Heart right ventricle (tissue), 16 donors: ENCODE results near the gene GLO1. TPM values are rescaled to one million over a fixed set of nuclear protein-coding genes. Genes with fewer than 3 reads are reported as not detected.

ENCODE experiments used
- ATAC-seq, 8 donors: fragments of 200-7000 bp; cut with Tn5 transposase; one replicate each; pipeline ENCODE4 v1.9.1; 2020; ENCODE audit warnings: mild to moderate bottlenecking in 8 of 8, moderate library complexity in 8 of 8, moderate number of reproducible peaks in 1 of 8
- DNase-seq, 2 donors: peaks; one replicate each; pipeline ENCODE4 v3.0.0-alpha.2; 2020
- H3K27ac ChIP-seq, 10 donors: fragments of 200-600 bp; sonication (generic) in 2 of 10; one replicate each; pipeline versions ENCODE4 v1.5.0 to v1.8.0; 2020 to 2022; ENCODE audit warnings: mild to moderate bottlenecking in 3 of 10
- H3K27me3 ChIP-seq, 7 donors: fragments of 200-600 bp; one replicate each; pipeline ENCODE4 v1.8.0; 2021 to 2022; ENCODE audit warnings: mild to moderate bottlenecking in 2 of 7
- H3K36me3 ChIP-seq, 9 donors: fragments of 200-600 bp; sonication (generic) in 1 of 9; one replicate each; pipeline versions ENCODE4 v1.5.0 to v1.8.0; 2020 to 2022; ENCODE audit warnings: mild to moderate bottlenecking in 2 of 9
- H3K4me1 ChIP-seq, 9 donors: fragments of 200-600 bp; sonication (generic) in 1 of 9; one replicate each; pipeline versions ENCODE4 v1.5.0 to v1.8.0; 2020 to 2022; ENCODE audit warnings: mild to moderate bottlenecking in 4 of 9
- H3K4me3 ChIP-seq, 10 donors: fragments of 200-600 bp; sonication (generic) in 2 of 10; one replicate each; pipeline versions ENCODE4 v1.5.0 to v1.8.0; 2020 to 2022; ENCODE audit warnings: mild to moderate bottlenecking in 7 of 10, moderate library complexity in 2 of 10
- H3K9me3 ChIP-seq, 11 donors: fragments of 200-600 bp in 10 of 11; sonication (generic) in 2 of 11; one replicate each; pipeline versions ENCODE4 v1.5.0 to v1.8.0; 2013 to 2022; ENCODE audit warnings: mild to moderate bottlenecking in 2 of 11, control low read depth in 1 of 11, moderate library complexity in 1 of 11
- CTCF ChIP-seq, 9 donors: fragments of 200-600 bp; sonication (generic) in 2 of 9; IDR thresholded peaks; one replicate each; pipeline versions ENCODE4 v1.5.0 to v1.8.0; 2021 to 2022; ENCODE audit warnings: antibody characterized with exemption in 9 of 9, mild to moderate bottlenecking in 5 of 9, moderate library complexity in 1 of 9
- WGBS, 2 donors: extraction: QIAGEN DNeasy Blood & Tissue Kit; methylation state at CpG; one replicate each; pipeline ENCODE4 v1.1.7; 2013; ENCODE audit warnings: inconsistent platforms in 1 of 2; 5-methylcytosine and 5-hydroxymethylcytosine counted together
- intact Hi-C, 10 donors: fragments of 100-400 bp; cut with DNase I; formaldehyde crosslinking; loops; one replicate each; pipeline versions ENCODE4 v1.11.1 to v1.14.2; 2022
- polyA plus RNA-seq, 2 donors: library from polyadenylated mRNA; stranded (reverse); fragments of 200-250 nt; gene quantifications; one replicate each; pipeline ENCODE4 v1.2.3, GENCODE V29; 2013
- total RNA-seq, 10 donors: library from RNA; stranded (reverse); fragmentation: NEBNext Ultra II Directional in 3 of 10; extraction: Animal tissue kit (Norgen Biotek cat#: 25700) in 3 of 10; gene quantifications; one replicate each; pipeline versions ENCODE4 v1.2.1 to v1.2.4, GENCODE V29; 2021 to 2023
- donor health status: Arrhythmogenic right ventricular cardiomyopathy.
- donor health status: ischemic (EF 13 %, LVEDD 7.1; RV severe dilation, severe dysfunction).
- donor health status: healthy with polysubstance abuse.
- donor health status: DM: no; HTN: yes; CAD: no.
- donor health status: DM: no; HTN: no; CAD: no.
- donor health status: ischemic (EF 25% LVEDD 6.9; RV normal size, moderate dysfunction).
- donor health status: ischemic (EF 25% LVEDD 5.7; RV mildly dilated, moderate dysfunction).
- donor health status: healthy.
- donor health status: DM: yes; HTN: yes; CAD: no.
- donor health status: Ischemic cardiomyopathy.
- donor health status: ischemic (EF 35%, LVEDD 5.7; RV mildly dilated, moderate dysfunction).
- donor health status: nonischemic (EF 11% LVEDD 7.7; RV severe dilation, severe dysfunction).
- donor health status: DM: yes; HTN: yes; CAD: no.
- donor health status: PGD.
- donor health status: ischemic (EF 29% LVEDD 5.4; RV normal size, mild dysfunction).
- donor health status: nonischemic (EF 23%, LVEDD 6.1; RV moderate dilation, normal function).

Gene GLO1
- total and polyA plus RNA-seq, 12 donors: 50.2 to 96.1 (median 80.6) TPM

DNA sequence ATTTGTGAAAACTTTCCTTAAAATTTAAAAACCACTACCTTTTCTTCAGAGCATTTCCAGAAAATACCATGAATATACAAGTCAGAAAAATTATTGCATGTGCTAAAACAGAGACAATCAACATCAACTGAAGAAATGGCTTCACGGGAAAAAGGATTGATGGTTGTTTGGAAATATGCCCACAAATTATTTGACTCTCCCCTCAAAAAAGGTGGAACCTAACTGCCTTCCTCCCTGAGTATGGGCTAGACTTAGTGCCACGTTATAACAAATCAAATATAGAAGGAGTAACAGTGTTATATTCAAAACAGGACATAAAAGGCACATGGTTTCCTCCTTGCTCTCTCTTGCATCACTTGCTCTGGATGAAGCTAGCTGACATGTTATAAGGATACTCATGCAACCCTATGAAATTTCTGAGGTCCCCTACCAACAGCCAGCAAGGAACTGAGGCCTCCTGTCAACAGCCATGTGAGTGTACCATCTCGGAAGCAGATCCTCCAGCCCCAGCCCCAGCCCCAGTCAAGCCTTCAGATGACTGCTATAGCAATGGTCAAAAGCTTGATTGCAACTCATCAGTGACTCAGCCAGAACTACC lies 71.7 kb downstream of the GLO1 start:
- TF ChIP-seq CTCF (IDR thresholded peaks at IDR 0.05): no peak
- ATAC-seq: no peak
- peaks cover 0 to 28% (median 16%) of the 10 kb centered on the region in 9 donors for H3K4me1 ChIP-seq
- H3K36me3 ChIP-seq: no peaks in the 10 kb centered on the region
- no peak overlapping the region for H3K27ac ChIP-seq
- H3K27me3 ChIP-seq: no peaks in the 10 kb centered on the region
- 92 to 94% methylated on average over 3 of the region's 3 CpGs for WGBS, 2 donors
- DNase-seq: no peak
- H3K9me3 ChIP-seq: peaks cover 0 to 11% (median 0%) of the 10 kb centered on the region in 11 donors
- no peak overlapping the region for H3K4me3 ChIP-seq
- intact Hi-C loops: no loop called here

Other genes with a start within 250 kb of the GLO1 start
- 10 to 100 TPM; 15.6 to 27.7 (median 19.8) TPM for gene BTBD9, start 63.2 kb downstream of the GLO1 start, total RNA-seq
- 1 to 10 TPM; 4.2 to 4.5 TPM for gene BTBD9, start 63.2 kb downstream of the GLO1 start, polyA plus RNA-seq
- gene DNAH8, start 12.2 kb upstream of the GLO1 start, total RNA-seq: under 1 TPM in 4 of 10 donors, not detected in 6; 0.02 to 0.09 (median 0.03) TPM
- gene DNAH8, start 12.2 kb upstream of the GLO1 start, polyA plus RNA-seq: not detected